Medulla oblongata (tissue), 1 donor: ENCODE results near the gene CALML3.
"Not testable (repeated sequence)": the region's sequence is repeated elsewhere in the genome, so short reads cannot be mapped to it uniquely, and the experiment has no call there.

Experiments used
- DNase-seq: peaks from one replicate; pipeline ENCODE4 v3.0.0-alpha.2; 2015; ENCODE audit errors: extremely low spot score

Gene CALML3

GRCh38 chr10:5553400-5554170 lies 28.8 kb downstream of the CALML3 start:
- no peak for DNase-seq

GRCh38 chr10:5555021-5555510 lies 30.3 kb downstream of the CALML3 start:
- DNase-seq: no peak

- no peak for DNase-seq
Measured at GRCh38 chr10:5555881-5556280, 31.1 kb downstream of the CALML3 start.

GRCh38 chr10:5556576-5556975 lies 31.8 kb downstream of the CALML3 start:
- no peak for DNase-seq

GRCh38 chr10:5557040-5557721 lies 32.4 kb downstream of the CALML3 start:
- no peak for DNase-seq

- DNase-seq: no peak
Measured at GRCh38 chr10:5557799-5558771, 33.3 kb downstream of the CALML3 start.

- not testable (repeated sequence) for DNase-seq
Measured at GRCh38 chr10:5559022-5559421, 34.3 kb downstream of the CALML3 start.

GRCh38 chr10:5559642-5560141 lies 34.9 kb downstream of the CALML3 start:
- no peak for DNase-seq

GRCh38 chr10:5560142-5560816 lies 35.5 kb downstream of the CALML3 start:
- no peak for DNase-seq

GRCh38 chr10:5560817-5561703 lies 36.3 kb downstream of the CALML3 start:
- DNase-seq: no peak

- no peak for DNase-seq
Measured at GRCh38 chr10:5561704-5562645, 37.2 kb downstream of the CALML3 start.

GRCh38 chr10:5563321-5563961 lies 38.7 kb downstream of the CALML3 start:
- DNase-seq: no peak

GRCh38 chr10:5563991-5564536 lies 39.3 kb downstream of the CALML3 start:
- no peak for DNase-seq

- DNase-seq: no peak
Measured at GRCh38 chr10:5564537-5565204, 39.9 kb downstream of the CALML3 start.

GRCh38 chr10:5565205-5565545 lies 40.4 kb downstream of the CALML3 start:
- no peak for DNase-seq

- DNase-seq: no peak
Measured at GRCh38 chr10:5565671-5566581, 41.2 kb downstream of the CALML3 start.

GRCh38 chr10:5566614-5567013 lies 41.9 kb downstream of the CALML3 start:
- no peak for DNase-seq
